GM18858 (cell line): ENCODE results near the gene KCNB1.

Experiments
- ATAC-seq: cut with Tn5 transposase; IDR thresholded peaks from one replicate; pipeline ENCODE4 v1.9.1; 2021; ENCODE audit not compliant: unreplicated experiment

Gene KCNB1

DNA sequence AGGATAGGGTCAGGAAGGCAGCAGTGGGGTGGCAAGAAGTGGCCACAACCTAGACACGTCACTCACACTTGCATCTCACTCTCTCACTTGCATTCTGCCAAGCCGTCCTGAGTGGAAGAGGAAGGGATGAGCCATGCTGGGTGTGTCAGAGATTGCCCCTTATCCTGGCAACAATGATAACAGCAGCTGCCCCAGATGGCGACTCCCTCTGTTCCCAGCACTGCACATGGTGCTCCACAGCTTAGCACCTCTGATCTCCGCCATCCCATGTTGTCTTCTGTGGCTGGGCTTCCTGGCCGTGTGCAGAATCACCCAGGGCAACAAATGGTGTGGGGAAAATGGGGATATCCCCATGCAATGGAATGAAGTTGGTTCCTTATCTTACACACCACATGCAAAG is 11.1 kb downstream of the KCNB1 start:
- ATAC-seq: no peak

DNA sequence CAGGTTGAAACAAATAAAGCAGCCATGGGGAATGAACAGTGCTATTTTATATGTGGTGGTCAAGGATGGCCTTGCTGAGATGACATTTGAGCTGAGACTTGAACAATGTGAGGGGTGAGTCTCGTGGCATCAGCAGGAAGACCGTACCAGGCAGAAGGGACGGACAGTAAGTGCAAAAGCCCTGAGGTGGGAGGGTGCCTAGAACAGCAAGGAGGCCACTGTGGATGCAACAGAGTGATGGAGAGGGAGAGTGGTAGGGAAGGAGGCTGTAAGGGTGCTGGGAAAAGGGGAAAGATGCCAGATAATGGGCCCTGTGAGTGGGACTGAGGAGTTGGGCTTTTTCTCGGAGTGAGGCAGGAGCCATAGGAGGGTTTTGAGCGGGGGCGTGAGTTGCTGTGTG is 11.5 kb downstream of the KCNB1 start:
- no peak for ATAC-seq

DNA sequence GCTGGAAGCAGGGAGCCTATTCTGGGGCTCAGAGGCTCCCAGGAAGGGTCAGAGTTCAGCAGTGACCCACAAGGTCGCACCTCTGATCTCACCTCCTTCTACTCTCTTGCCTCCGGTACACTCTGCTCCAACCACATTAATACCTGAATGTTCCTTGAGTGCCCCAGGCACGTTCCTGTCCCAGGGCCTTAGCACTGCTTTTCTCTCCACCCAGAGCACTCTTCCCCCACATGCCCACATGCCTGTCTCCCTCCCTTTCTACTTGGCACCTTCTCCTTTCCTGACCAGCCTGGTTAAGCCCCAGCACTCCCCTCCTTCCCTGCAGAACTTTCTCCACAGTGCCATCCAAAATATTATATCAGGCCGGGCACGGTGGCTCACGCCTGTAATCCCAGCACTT is 13.4 kb downstream of the KCNB1 start:
- no peak for ATAC-seq

DNA sequence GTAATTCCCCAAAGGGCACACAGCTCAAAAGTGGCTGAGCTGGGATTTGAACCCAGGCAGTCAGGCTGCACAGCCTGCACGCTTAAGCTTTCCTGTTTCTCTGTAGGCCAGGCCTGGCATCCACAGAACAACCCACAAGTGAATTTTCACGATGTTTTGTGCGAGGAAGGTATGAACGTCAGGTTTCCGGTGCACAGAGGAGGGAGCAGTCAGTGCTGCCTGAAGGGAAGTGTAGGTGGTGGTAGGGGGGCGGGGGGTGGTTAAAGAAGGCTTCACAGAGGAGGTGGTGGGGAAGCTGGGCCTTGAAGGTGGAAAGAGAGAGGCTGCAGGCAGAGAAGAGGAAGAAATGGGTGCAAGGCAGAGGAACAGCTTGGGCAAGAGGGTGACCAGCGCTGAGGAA is 14.1 kb downstream of the KCNB1 start:
- ATAC-seq: no peak

DNA sequence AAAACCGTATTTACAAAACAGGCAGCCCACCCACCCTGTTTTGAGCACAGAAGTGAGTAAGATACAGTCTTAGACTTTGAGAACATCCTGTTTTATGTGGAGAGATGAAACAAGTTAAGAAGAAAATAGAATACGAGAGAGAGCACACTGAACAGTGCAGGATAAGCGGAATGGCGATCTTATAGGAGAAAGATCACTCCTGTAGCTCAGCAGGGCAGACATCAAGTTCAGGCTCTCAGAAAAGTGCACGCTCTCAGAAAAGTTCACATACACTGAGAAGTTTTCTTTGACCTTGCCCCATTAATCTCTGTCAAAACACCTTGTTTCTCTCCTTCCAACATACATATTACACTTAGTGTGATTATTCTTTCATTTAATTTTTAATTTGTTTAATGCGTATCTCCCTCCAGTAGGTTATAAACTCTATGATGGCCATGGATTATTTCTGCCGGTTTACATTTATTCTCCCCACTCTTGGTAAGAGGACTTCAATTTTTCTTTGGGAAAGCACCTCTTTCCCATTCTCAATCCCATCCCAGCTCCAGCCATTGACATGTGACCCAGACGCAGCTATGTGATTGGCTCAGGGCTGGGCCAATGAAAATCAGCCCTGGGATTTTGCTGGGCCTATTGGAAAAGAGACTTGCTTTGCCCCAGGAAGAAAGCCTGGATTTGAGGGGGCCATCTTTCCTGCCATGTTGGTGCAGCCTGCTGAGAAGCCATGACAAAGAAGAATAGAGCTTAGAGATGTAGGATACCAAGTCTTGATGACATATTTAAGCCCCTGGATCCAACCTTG is 16.2 kb downstream of the KCNB1 start:
- ATAC-seq: no peak

DNA sequence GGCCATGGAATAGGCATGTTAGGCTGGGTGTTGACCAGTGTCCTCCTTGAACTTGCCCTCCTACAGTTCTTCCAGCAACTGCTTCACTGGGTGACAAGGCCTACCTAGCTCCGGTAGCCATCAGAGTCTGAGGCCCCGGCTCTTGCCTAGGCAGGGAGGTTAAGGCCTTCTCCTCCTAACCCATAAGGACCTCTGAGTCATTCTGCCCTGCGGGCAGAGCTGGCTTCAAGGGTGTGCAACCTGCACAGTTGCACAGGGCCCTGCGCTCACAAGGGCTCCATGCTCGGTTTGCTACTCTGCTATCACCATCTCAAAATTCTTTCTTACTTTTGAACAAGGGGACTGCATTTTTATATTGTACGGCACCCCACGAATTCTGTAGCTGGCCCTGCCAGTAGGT is 17.9 kb downstream of the KCNB1 start:
- no peak for ATAC-seq

DNA sequence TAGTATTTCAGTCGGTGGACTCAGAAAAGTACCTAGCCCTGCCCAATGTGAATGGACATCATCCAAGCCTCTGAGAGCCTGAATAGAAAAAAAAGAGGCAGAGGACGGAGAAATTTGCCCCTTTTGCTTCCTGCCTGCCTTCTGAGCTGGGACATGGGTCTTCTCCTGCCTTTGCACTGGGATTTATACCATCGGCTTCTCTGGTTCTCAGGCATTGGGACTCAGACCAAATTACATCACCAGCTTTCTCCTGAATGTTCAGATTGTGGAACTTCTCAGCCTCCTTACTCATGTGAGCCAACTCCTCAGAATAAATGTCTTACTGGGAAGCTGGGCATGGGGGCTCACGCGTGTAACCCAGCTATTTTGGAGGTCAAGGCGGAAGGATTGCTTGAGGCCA is 19.8 kb downstream of the KCNB1 start:
- ATAC-seq: no peak

DNA sequence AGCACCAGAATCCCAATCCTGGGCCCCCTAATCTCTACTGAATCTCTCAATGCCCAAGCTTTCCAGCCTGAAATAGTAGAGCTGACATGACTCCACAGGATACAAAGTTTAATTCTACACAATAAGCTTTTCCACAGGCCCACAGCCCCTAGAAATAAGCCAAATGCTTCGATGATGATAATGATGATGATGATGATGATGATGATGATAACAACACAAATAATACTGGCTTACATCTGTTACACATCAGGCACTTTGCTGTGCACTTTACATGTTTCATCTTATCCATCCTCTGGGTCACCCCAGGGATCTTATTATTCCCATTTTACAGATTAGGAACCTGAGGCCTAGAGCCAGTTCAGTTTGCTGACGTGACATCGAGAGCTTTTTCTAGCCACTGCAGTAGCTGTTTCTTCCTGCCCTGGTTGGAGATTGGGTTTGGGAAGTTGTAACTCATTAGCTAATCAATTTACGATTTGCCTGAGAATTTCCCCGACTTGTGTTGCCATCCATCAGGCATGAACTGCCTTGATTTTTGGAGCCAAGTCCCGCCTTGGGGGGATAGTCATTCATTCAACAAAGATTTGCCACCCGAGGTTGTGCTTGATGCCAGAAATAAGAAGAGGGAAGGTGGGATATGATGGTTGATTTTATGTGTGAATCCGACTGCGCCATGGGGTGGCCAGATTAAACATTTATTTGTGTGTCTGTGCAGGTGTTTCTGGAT is 20.4 kb downstream of the KCNB1 start:
- no peak for ATAC-seq

DNA sequence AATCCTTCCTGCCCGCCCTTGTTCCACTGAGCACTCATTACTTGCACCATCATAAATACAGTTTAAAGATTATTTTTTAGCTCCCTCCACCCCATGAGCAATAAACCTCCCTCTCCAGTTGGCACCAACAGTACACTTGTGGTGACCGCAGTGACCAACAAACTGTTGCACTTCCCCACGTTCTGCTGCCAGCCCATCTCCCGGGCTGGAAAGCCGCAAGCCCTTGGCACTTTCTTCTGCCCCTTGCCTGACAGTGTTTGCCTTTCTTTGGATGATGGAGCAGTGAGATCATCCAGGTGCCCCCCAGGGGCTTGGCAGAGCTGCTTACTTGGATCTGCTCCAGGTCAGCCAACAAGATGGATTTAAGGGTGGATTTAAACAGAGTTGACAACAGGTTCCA is 21.6 kb downstream of the KCNB1 start:
- ATAC-seq: no peak

DNA sequence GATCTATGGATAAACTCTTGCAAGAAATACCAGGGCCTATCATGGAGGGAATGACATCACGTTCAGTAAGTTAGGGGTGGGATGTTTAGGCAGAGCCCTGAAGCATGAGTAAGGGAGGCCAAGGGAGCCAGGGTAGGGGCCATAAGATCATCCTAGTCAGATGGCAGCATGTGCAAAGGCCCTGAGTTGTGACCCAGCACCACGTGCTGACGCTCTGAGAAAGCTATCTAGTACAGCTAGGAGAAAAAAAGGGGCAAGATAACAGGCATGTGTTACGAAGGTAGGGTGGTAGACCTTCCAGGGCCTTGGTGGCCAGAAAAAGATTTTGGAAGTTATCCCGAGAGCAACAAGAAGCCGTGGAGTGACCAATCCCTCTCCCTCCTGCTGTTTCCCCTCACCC is 22.3 kb downstream of the KCNB1 start:
- ATAC-seq: no peak

DNA sequence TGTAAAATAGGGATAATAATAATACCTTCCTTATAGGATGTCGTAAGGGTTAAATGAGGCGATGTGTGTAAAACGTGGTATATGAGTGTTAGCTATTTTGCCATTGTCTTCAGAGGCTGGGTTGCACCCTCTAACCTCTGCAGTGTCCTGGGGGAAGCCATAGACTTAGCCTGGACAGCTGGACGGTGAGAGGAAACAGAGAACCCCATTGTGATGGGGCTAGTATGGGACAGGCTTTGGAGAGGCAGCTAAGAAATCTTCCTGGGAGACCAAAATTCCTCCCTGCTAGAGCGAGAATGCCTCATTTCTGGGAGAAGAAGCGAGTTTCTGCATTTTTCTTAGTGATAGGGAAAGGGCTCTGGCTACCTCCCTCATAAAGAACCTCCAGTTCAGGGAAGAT is 22.8 kb downstream of the KCNB1 start:
- ATAC-seq: no peak

DNA sequence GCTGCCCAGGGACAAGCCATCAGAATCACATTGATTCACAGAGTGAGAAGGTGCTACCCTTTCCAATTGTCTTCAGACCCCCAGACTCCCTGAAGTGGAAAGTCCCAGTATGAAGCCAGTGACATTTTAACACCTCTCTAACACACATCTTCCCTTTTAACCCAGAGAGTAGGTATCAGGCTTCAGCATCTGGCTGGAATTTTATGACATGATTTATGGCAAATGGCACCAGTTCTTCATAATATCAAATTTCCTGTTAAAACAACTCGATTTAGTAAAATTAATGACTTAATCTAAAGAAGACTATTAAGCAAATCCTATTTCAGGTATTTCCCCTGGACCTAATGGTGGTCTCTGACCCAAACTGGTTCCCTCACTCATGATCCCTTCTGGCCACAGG is 25.0 kb downstream of the KCNB1 start:
- ATAC-seq: no peak

DNA sequence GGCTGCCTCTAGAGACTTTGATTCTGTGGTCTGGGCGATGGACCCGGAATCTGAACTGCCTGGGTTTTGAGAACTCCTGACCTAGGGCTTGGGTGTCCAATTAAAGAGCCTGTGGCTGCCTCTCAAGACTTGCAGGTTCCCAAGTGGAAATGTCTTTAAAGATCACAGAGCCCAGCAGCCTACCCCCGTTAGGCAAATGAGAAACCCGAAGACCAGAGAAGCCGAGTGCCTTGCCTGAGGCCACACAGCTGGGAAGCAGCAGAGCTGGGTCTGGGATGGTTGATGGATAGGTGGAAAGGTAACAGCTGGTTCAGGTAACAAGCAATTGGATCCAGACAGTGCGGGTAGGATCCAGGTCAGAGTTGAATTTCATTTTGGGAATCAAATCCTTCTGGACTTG is 25.8 kb downstream of the KCNB1 start:
- ATAC-seq: no peak

DNA sequence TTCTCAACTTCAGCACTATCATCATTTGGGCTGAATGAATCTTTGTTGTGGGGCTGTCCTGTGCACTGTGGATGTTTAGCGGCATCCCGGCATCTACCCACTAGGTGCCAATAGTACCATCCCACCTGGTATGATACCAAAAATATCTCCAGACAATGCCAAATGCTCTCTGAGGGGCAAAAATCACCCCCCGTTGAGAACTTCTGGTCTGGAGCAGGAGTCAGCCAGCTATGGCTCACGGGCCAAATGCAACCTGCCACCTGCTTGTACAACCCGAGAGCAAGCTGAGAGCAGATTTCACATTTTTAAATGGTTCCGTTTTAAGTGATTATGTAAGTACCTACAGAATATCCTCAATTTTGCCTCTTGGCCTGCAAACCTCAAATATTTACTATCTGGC is 26.8 kb downstream of the KCNB1 start:
- ATAC-seq: no peak

DNA sequence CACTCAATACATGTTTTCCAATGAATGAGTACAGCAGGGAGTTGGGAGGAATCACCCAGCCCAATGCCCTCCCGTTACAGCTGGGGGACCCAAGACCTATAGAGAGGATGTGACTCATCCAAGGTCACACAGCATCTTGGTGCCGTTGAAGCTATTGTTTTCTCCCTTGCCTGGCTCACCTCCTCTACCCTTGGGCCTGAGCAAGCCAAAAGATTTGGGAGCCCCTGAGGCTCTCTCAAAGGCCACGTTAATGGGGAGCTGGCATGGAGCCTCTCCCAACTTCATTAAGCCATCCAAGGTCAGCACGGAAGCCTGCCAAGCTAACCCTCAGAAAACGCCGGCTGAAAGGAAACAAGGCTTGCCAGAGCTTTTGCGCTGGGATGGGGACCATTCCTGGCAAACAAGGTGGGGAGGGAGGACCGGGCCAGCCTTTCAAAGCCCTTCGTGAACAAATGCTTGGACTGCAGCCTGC is 30.4 kb downstream of the KCNB1 start:
- ATAC-seq: no peak

DNA sequence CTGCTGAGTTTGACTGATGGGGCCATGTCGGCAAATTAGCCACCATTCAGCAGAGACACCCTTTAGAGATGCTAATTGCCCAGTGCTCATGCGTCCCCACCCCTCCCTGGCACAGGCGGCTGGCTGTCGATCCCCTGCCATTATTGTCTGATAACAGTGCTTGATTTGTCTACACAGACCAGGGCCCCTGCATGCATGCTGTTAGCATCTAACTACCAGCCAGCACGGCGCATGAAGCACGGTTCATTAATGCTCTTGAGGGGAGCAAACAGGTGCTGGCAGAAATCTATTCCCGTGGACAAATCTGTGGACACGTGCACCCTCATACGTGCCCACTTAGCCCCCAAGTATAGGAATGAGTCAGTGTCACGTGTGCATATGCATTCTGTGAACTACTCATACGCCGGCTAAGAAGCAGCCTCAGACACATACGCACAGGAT is 32.2 kb downstream of the KCNB1 start:
- no peak for ATAC-seq

DNA sequence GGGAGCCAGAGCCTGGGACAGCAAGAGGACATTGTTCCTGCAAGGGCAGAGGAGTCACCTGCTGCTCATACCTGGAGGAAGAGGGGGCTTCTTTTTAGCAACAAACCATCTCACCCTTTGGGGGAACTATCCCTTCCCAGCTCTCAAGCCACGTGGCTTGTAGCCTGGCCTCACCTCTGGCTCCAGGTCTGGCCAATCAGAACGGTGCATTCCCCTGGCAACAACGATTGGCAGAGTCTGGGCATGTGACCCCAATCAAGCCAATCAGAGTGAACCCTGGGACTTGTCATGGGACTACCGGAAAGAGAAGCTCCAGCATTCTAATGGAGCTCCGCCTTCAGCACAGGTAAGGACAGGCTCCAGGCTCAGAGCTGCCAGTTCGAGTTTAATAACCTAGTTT is 33.6 kb downstream of the KCNB1 start:
- no peak for ATAC-seq

DNA sequence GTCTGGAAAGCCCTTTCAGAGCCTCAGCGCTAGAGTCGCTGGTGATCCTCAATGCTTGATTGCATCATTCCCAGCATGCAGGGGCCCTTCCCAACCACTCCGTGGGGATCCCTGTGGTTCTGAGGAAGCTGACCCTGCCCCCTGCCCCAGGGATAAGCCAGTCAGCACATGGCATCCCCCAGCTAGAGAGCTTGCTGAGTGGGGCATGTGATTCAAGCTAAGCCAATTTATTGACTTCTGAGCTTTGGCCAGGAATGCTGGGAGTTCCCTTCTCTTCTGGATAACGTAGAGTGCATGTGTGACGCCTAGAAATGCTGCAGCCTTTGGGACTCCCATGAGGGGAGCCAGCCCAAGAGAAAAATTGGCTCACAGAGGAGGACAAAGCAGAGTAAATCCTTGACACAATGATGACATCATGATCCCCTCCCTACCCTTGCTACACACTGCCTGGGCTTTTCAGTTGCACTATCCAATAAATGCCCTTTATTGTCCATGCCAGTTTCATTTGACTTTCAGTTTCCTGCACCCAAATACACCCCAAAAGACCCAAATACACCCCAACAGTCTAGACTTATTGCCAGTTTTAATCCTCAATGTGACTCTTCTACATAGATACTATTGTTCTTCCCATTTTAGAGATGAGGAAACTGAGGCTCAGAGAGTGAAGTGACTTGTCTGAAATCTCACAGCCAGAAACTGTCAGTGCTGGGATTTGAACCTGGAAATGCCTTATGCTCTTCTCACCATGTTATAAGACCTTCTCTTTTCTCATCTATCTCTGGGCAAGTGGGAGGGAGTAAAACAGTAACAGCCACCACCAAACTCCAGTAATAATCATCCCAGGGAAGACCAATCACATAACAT is 34.3 kb downstream of the KCNB1 start:
- no peak for ATAC-seq

DNA sequence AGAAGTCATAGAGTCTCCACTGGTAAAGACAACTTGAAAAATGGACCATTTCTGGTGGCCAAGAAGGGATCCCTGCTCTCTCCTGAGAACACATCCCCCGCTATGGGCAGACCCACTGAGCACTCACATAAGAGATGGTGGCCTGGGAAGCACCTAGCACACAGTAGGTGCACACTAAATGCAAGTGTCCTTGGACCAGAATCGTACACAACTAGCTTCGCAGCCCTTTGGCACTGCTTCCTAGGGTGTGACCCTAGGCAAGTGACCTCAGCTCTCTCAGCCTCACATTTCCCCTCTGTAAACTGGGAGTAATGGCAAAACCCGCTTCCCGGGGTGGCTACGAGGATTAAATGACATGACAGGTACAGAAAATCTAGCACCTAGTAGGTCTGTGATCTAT is 35.1 kb downstream of the KCNB1 start:
- ATAC-seq: no peak

DNA sequence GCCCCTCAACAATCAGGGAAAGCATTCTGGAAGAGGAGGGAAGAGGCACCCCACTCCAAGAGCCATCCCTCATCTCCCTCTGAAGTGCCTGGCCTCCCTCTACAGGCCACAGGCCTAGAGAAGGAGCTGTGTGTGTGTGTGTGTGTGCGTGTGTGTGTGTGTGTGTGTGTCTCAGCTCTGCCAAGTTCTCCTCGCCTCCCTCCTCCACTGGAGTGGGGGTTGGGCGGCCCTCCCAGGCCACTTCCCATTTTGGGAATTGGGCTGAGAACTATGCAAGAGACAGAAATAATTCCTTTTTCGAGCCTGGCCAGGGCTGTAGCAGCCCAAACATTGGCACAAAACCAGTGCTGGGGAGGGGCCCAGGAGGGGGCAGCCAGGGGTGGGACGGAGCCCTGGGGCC is 35.7 kb downstream of the KCNB1 start:
- ATAC-seq: no peak

DNA sequence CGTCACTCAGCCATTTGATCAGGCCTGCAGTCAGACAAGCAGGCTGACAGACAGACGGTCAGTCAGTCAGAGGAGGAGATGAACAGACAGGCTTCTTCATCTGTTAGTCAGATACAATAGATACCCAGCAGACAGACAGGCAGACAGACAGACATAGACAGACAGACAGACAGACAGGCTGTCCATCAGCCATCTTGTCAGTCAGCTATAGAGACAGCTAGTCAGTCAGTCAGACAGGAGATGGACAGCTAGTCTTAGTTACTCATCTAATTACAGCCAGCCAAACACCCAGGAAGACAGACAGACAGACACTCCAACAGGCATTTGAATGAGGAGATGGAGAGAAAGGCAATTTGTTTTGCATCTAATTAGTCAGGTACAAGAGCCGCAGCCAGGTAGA is 36.4 kb downstream of the KCNB1 start:
- ATAC-seq: no peak

DNA sequence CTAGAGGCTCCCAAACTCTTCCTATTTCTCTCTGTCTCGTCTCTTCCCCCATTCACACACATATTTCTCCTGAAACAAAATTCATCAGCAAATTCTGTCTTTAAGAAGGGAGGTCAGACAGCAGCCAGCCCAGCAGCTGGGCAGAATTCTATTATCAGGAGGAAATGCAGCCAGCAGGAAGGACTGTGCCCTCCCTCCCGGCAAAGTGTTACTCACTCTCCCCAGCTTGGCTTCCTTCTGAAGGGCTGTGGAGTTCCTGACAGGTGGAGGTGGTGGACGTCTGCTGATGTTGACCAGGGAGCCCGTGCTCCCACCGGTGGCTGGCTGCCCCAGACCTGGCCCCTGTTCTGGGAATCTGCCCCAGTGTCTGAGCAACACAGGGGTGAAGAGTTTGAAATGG is 37.3 kb downstream of the KCNB1 start:
- ATAC-seq: no peak
